HG03066 (cell line): Measurements from ENCODE around the gene ANKFY1.
"Not testable (repeated sequence)": the region's sequence is repeated elsewhere in the genome, so short reads cannot be mapped to it uniquely, and the experiment has no call there.

Source experiments
- ATAC-seq: cut with Tn5 transposase; IDR thresholded peaks from one replicate; pipeline ENCODE4 v1.9.1; 2021; ENCODE audit warnings: low read depth; ENCODE audit not compliant: unreplicated experiment

Gene ANKFY1

GRCh38 chr17:4160294-4160859, 103.4 kb downstream of the ANKFY1 start:
- no peak for ATAC-seq

DNA sequence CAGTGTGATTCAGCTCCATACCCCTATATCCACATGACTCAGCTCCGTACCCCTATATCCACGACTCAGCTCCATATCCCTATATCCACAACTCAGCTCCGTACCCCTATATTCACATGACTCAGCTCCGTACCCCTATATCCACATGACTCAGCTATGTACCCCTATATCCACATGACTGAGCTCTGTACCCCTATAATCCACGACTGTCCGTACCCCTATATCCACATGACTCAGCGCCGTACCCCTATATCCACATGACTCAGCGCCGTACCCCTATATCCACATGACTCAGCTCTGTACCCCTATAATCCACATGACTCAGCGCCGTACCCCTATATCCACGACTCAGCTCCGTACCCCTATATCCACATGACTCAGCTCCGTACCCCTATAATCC, 104.0 kb downstream of the ANKFY1 start:
- no peak for ATAC-seq

DNA sequence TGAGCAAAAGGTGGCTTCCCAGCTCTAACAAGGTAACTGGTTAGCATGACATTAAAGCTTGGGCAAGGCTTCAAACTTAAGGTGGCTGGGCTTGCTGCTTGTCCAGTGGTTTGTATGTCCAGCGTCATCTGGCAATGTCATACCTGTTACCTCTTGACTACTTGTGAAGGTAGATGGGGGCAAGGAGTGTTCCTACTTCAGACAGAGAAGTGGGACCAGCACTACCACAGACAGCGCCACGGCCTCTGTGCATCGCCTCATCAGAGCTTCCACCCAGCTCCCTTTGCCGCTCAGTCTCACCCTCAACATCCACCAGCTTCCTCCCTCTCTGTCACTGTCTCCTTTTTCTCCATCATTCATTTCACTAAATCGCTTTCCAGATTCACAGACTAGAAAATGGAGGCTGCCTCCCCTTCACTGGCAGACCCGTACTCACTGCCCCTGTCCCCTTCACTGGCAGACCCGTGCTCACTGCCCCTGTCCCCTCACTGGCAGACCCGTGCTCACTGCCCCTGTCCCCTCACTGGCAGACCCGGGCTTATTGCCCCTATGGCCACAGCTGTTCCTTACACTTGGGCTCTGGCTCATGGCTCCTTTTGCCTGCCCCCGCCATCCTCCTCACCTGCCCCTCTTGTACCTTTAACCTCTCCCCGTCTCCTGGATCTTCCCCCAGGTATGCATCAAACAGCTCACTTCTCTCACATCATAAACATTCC, 106.0 kb downstream of the ANKFY1 start:
- no peak for ATAC-seq

DNA sequence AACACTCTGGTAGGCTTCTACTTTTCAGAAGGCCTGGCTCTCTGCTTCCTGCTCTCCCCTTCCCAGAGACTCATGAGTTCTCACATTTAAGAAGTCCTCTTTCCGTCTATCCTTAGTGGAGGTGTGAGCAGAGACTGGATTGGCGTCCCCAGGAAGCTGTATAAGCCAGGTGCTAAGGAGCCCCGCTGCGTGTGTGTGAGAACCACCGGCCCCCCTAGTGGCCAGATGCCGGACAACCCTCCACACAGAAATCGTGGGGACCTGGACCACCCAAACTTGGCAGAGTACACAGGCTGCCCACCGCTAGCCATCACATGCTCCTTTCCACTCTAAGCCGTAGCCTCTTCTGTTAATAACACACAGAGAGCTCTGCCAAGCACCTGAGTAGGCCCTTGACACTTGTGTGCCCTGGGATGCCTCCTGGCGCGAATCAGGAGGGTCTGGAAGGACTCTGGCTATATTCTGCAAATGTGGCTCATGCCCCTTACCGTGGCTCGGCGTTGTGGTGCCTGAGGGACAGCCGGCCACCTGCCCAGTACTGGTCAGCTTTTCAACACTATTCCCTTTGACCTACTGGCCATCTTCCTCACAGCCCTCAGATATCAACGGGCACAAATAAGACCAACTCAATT, 106.9 kb downstream of the ANKFY1 start:
- ATAC-seq, result no peak

- no peak for ATAC-seq
Measured at GRCh38 chr17:4155980-4156620, 107.7 kb downstream of the ANKFY1 start.

GRCh38 chr17:4154201-4154600, 109.6 kb downstream of the ANKFY1 start:
- ATAC-seq, result no peak

DNA sequence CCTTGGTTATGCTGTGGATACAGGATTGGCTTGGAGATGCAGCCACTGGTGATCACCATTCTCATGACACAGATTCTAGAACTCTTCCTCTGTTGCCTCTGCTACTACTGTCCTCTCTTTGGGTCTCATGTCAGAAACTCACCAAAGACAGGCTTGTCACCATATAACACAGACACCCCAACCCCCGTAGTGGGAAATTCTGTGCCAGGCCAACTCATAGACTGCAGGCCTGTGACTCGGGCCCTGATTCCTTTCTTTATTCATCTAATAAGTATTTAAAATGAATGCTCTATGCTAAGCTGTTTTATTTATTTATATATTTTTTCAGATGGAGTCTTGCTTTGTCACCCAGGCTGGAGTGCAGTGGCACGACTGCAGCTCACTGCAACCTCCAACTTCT, 111.3 kb downstream of the ANKFY1 start:
- no peak for ATAC-seq

DNA sequence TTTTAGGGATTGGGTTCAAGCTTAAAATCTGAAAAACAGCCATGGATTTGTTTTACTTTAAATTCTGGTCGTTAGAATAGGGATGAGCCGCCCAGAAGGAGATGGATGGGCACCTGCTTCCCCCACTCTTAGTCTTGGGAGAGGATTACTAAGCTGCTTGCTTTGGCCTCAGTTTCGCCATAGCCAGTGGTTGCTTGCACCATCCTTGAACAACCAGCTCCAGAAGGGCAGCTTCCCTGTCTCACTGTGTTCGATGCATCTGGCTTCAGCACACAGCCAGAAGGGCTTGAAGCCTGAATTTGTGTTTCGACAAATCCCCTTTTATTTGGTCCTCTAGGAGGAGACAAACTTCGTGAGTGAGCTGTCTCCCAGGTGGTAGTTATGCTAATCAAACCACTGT, 113.7 kb downstream of the ANKFY1 start:
- ATAC-seq, result no peak

- no peak for ATAC-seq
Measured at GRCh38 chr17:4148611-4149308, 115.0 kb downstream of the ANKFY1 start.

- ATAC-seq, result no peak
Measured at GRCh38 chr17:4147751-4148310, 115.9 kb downstream of the ANKFY1 start.

DNA sequence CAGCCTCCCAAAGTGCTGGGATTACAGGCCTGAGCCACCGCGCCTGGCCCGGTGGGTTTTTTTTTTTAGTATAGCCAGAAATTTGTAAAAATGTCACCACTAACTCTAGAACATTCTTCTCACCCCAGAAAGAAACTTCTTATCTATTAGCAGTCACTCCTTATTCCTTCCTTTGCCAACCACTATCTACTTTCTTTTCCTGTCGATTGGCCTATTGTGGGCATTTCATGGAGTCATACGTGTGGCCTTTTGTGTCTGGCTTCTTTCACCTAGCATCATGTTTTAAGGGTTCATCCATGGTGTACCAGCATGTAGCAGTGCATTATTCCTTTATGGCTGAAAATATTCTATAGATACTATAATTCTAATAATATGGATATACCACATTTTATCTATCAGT, 117.1 kb downstream of the ANKFY1 start:
- no peak for ATAC-seq

- ATAC-seq, result no peak
Measured at GRCh38 chr17:4144422-4144747, 119.4 kb downstream of the ANKFY1 start.

- ATAC-seq, result peak; percentile 53
Measured at GRCh38 chr17:4143563-4144421, 120.0 kb downstream of the ANKFY1 start.

- ATAC-seq, result no peak
Measured at GRCh38 chr17:4142107-4142900, 121.5 kb downstream of the ANKFY1 start.

DNA sequence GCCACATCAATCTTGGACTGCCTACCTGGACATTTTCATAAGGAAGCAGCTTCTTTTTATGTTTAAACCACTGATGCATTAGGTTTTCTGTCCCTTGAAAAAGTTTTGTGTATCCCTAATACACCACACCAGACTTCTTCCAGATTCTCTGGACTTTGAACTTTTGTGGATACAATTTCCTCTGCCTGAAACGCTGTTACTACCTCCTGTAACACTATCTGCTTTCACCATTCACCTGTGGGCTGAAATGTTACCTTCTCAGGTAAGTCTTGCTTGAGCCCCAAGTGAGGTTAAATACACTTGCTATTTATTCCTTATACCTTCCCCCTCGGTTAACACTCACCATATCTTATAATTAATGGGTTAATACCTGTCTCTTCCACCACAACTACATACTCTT, 123.7 kb downstream of the ANKFY1 start:
- no peak for ATAC-seq

DNA sequence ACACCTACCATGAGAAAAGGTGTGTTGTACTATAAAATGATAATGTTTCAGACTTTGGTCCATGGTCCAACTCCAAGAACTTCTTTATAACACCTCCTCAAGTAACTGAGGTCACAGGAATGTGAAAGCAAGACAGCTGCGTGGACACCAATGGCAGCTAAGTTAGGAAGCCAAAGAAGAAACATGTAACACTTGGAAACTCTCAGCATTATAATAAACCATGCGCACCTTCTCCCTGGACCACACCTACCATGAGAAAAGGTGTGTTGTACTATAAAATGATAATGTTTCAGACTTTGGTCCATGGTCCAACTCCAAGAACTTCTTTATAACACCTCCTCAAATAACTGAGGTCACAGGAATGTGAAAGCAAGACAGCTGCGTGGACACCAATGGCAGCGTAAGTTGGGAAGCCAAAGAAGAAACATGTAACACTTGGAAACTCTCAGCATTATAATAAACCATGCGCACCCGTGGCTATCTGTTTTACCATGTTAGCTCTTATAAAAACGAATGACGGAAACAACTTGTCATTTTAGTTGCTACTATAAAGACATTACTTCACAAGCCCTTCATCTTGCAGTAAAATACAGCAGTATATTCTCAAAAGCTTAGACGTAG, 124.8 kb downstream of the ANKFY1 start:
- ATAC-seq, result not testable (repeated sequence)

DNA sequence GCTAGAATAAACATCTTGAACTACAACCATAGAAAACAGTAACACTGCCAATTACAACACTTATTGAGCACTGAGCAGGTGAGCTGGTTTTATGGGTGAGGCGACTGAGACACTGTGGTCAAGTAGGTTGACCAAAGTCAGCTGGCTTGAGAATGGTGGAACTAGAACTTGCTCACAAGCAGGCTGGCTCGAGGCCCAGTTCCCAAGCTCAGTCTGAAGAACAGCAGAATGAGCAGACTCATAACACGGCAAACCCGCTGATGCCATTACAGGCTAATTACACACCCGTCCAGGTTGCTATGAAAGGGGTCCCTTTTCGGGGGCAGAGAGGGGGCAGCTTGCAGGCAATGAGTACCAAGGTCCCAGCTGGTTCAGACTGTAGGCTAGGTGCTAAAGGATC, 127.4 kb downstream of the ANKFY1 start:
- ATAC-seq, result no peak

DNA sequence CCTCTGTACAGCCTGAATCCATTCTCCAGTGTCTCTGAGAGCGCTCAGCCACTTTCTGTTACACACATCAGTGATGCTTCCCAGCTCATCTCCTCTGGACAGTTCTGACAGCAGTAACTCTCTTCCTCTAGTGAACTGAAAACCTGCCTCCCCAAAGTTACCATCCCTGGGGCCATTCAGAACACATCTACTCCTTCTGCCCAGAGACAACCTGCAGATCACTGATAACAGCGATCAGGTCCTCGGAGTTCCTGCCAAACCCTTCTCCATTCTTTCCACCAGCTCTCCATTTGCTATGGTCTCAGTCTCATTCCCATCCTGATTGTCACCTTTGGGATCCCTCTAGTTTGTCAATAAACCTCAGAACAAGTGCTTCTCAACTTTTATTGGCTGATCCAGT, 128.3 kb downstream of the ANKFY1 start:
- ATAC-seq, result no peak

GRCh38 chr17:4134721-4135120, 129.1 kb downstream of the ANKFY1 start:
- no peak for ATAC-seq
